ENCODE measurements around the gene PHC3. TPM values are rescaled to one million over a fixed set of nuclear protein-coding genes. Genes with fewer than 3 reads are reported as not detected.

Gene PHC3
- total and polyA plus RNA-seq, 2 of the 13 experiments (the other 11 are each of a cell fraction or from before 2014, with no cell fraction given) = 24.1 to 49.0 TPM

GRCh38 chr3:170090601-170090981 lies 90.9 kb downstream of the PHC3 start:
- no peak overlapping the region for H3K27ac ChIP-seq (ENCODE audit: extremely low read length, insufficient read depth, low read length)
- no peaks in the 10 kb centered on the region for H3K79me2 ChIP-seq (ENCODE audit: insufficient read depth, low read length)
- DNase-seq (ENCODE audit: low spot score) (no peak), FAIRE-seq (no peak), ATAC-seq (no peak)
- H3K9me3 ChIP-seq (ENCODE audit: low read length) = no peaks in the 10 kb centered on the region
- TF ChIP-seq ZNF567 (CRISPR knock-in tag; IDR thresholded peaks at IDR 0.05; ENCODE audit: borderline replicate concordance) (no peak), ZNF331 (CRISPR knock-in tag; IDR thresholded peaks at IDR 0.05) (no peak), ZNF530 (CRISPR knock-in tag; IDR thresholded peaks at IDR 0.05; ENCODE audit: low read depth) (no peak), ZFYVE20 (CRISPR knock-in tag; IDR thresholded peaks at IDR 0.05; ENCODE audit: borderline replicate concordance, low read depth) (no peak), TBX2 (CRISPR knock-in tag; IDR thresholded peaks at IDR 0.05; ENCODE audit: borderline replicate concordance) (no peak)
- H3K4me3 ChIP-seq (replicated peaks in 1 of 3; ENCODE audit: insufficient read depth in 1 of 3, low read depth in 2 of 3, low read length in 3 of 3) = no peak overlapping the region
- H3K4me2 ChIP-seq (ENCODE audit: low read depth, low read length) = no peak overlapping the region
- intact Hi-C loops (cut with micrococcal nuclease; ENCODE audit: unreplicated experiment) = no loop called here
- H3K36me3 ChIP-seq (replicated peaks in 1 of 2; ENCODE audit: control insufficient read depth in 1 of 2, insufficient read depth in 2 of 2, low read length in 2 of 2) = peaks cover 0 to 25% of the 10 kb centered on the region in 2 experiments; a peak in 3 of 5 replicates
- no TSS peak for BruUV-seq (replicated peaks)
- ChIA-PET CTCF (ENCODE audit: low intra/inter-chr PET ratio, low total read pairs) (no interaction called here), POLR2A (no interaction called here)
- H3K27me3 ChIP-seq (ENCODE audit: control insufficient read depth in 1 of 2, insufficient read depth in 2 of 2, low read length in 2 of 2) = no peaks in the 10 kb centered on the region
- in situ Hi-C loops (cut with HindIII; ENCODE audit: extremely low pct_ligation_motif_present, low pct_unique_long_range_greater_than_20kb) = no loop called here
- no peak overlapping the region for H3K9ac ChIP-seq (ENCODE audit: insufficient read depth, low read depth, low read length)
- H4K20me1 ChIP-seq (ENCODE audit: insufficient read depth, low read length) = no peaks in the 10 kb centered on the region
- no peaks in the 10 kb centered on the region; the same call in 1 of the 2 replicates for H3K4me1 ChIP-seq (ENCODE audit: insufficient read depth, low read length)
- H2AFZ ChIP-seq (ENCODE audit: low read length) = no peak overlapping the region

- H3K9me3 ChIP-seq (ENCODE audit: low read length) = no peaks in the 10 kb centered on the region
- FAIRE-seq = no peak
- H3K36me3 ChIP-seq (replicated peaks in 1 of 2; ENCODE audit: control insufficient read depth in 1 of 2, insufficient read depth in 2 of 2, low read length in 2 of 2) = peaks cover 2 to 24% of the 10 kb centered on the region in 2 experiments; a peak in 3 of 5 replicates
- ChIA-PET CTCF (ENCODE audit: low intra/inter-chr PET ratio, low total read pairs) (no interaction called here), POLR2A (no interaction called here)
- in situ Hi-C loops (cut with HindIII; ENCODE audit: extremely low pct_ligation_motif_present, low pct_unique_long_range_greater_than_20kb) (no loop called here), intact Hi-C loops (cut with micrococcal nuclease; ENCODE audit: unreplicated experiment) (no loop called here)
- no peaks in the 10 kb centered on the region for H3K79me2 ChIP-seq (ENCODE audit: insufficient read depth, low read length)
- no peak overlapping the region for H3K27ac ChIP-seq (ENCODE audit: extremely low read length, insufficient read depth, low read length)
- 96% methylated on average over 3 of the region's 3 CpGs for WGBS (ENCODE audit: low lambda C conversion rate)
- no TSS peak for BruUV-seq (replicated peaks)
- H3K9ac ChIP-seq (ENCODE audit: insufficient read depth, low read depth, low read length) = no peak overlapping the region
- H4K20me1 ChIP-seq (ENCODE audit: insufficient read depth, low read length) = no peaks in the 10 kb centered on the region
- no peaks in the 10 kb centered on the region; the same call in 1 of the 2 replicates for H3K4me1 ChIP-seq (ENCODE audit: insufficient read depth, low read length)
- no peaks in the 10 kb centered on the region for H3K27me3 ChIP-seq (ENCODE audit: control insufficient read depth in 1 of 2, insufficient read depth in 2 of 2, low read length in 2 of 2)
- DNase-seq (ENCODE audit: low spot score) = no peak
- H3K4me3 ChIP-seq (replicated peaks in 1 of 3; ENCODE audit: insufficient read depth in 1 of 3, low read depth in 2 of 3, low read length in 3 of 3) = no peak overlapping the region
- ATAC-seq = no peak
- H3K4me2 ChIP-seq (ENCODE audit: low read depth, low read length) = no peak overlapping the region
- no peak overlapping the region for H2AFZ ChIP-seq (ENCODE audit: low read length)
- TF ChIP-seq ZBTB25 (CRISPR knock-in tag; IDR thresholded peaks at IDR 0.05) = no peak
- TF ChIP-seq CEBPZ (IDR thresholded peaks at IDR 0.05; ENCODE audit: low read length) = no peak
- TF ChIP-seq DBP (CRISPR knock-in tag; IDR thresholded peaks at IDR 0.05; ENCODE audit: not compliant biosample characterization) = no peak
These were observed 91.5 kb downstream of the PHC3 start for GRCh38 chr3:170089862-170090600.
